IMR-90 (cell line): ENCODE data around the gene PI4K2B. TPM values are rescaled to one million over a fixed set of nuclear protein-coding genes. Genes with fewer than 3 reads are reported as not detected.
"Not testable (repeated sequence)": the region's sequence is repeated elsewhere in the genome, so short reads cannot be mapped to it uniquely, and the experiment has no call there.

ENCODE experiments used
- ATAC-seq: fragments of 200-7000 bp; cut with Tn5 transposase; 2 replicates; pipeline ENCODE4 v1.9.1; 2020; ENCODE audit warnings: low read depth, mild to moderate bottlenecking, moderate library complexity
- BruUV-seq: library from RNA; stranded (reverse); fragments of 400-500 nt; replicated peaks from 2 replicates; lab custom pipeline; 2021; lab: Mats Ljungman, UMichigan
- CTCF ChIA-PET: fragments of 300-600 bp; formaldehyde crosslinking; extraction: SDS; loops from one replicate; lab custom pipeline; 2021; ENCODE audit warnings: antibody characterized with exemption; lab: Yijun Ruan, JAX
- POLR2A ChIA-PET: fragments of 300-600 bp; sonication (Branson Sonifier 250); formaldehyde crosslinking; loops from one replicate; lab custom pipeline; 2022; ENCODE audit warnings: antibody characterized with exemption; ENCODE audit not compliant: unreplicated experiment; lab: Charles Lee
- DNase-seq: peaks from one replicate; pipeline ENCODE4 v3.0.0; 2013
- H2AFZ ChIP-seq: replicated peaks from 2 replicates; pipeline ENCODE3; 2013; ENCODE audit warnings: low read length, mild to moderate bottlenecking; ENCODE audit not compliant: poor library complexity
- H2AK5ac ChIP-seq: 2 replicates; pipeline ENCODE4 v1.6.1; 2013; ENCODE audit warnings: low read depth, low read length, inconsistent platforms
- H2AK9ac ChIP-seq: replicated peaks from 2 replicates; pipeline ENCODE3; 2013; ENCODE audit warnings: mild to moderate bottlenecking, low read depth, low read length, moderate library complexity; ENCODE audit not compliant: poor library complexity
- H2BK120ac ChIP-seq: 2 replicates; pipeline ENCODE4 v1.6.1; 2013; ENCODE audit warnings: low read depth, low read length, inconsistent platforms
- H2BK15ac ChIP-seq: 3 replicates; pipeline ENCODE4 v1.6.1; 2013; ENCODE audit warnings: low read depth, low read length, inconsistent platforms
- H2BK20ac ChIP-seq: 2 replicates; pipeline ENCODE4 v1.6.1; 2013; ENCODE audit warnings: low read depth, mild to moderate bottlenecking, inconsistent platforms, low read length, moderate library complexity
- H2BK5ac ChIP-seq: 2 replicates; pipeline ENCODE4 v1.6.1; 2013; ENCODE audit warnings: mild to moderate bottlenecking, low read depth, low read length, inconsistent platforms; ENCODE audit not compliant: poor library complexity, severe bottlenecking
- H3K14ac ChIP-seq: replicated peaks from 2 replicates; pipeline ENCODE4 v1.6.1; 2013; ENCODE audit warnings: low read depth, low read length, inconsistent platforms
- H3K18ac ChIP-seq: 2 replicates; pipeline ENCODE4 v1.6.1; 2013; ENCODE audit warnings: low read depth, low read length, control low read depth
- H3K23ac ChIP-seq: 2 replicates; pipeline ENCODE4 v1.6.1; 2013; ENCODE audit warnings: low read depth, low read length, inconsistent platforms
- H3K27ac ChIP-seq: 2 replicates; pipeline ENCODE4 v1.5.1; 2013; ENCODE audit warnings: mild to moderate bottlenecking, control low read depth, low read length; ENCODE audit not compliant: insufficient read depth
- H3K27me3 ChIP-seq: 2 replicates; pipeline ENCODE4 v1.6.1; 2013; ENCODE audit warnings: low read length; ENCODE audit not compliant: control insufficient read depth, insufficient read depth
- H3K36me3 ChIP-seq: 2 replicates; pipeline ENCODE4 v1.6.1; 2013; ENCODE audit warnings: low read length, mixed read lengths; ENCODE audit not compliant: control insufficient read depth, insufficient read depth
- H3K4ac ChIP-seq: 2 replicates; pipeline ENCODE4 v1.6.1; 2013; ENCODE audit warnings: low read depth, low read length, inconsistent platforms
- H3K4me1 ChIP-seq: 2 replicates; pipeline ENCODE4 v1.6.1; 2013; ENCODE audit warnings: low read length, mixed read lengths; ENCODE audit not compliant: control insufficient read depth, insufficient read depth
- H3K4me2 ChIP-seq: 2 replicates; pipeline ENCODE4 v1.6.1; 2013; ENCODE audit warnings: low read depth, mild to moderate bottlenecking, control low read depth, low read length, moderate library complexity
- H3K4me3 ChIP-seq: 2 replicates; pipeline ENCODE4 v1.5.1; 2013; ENCODE audit warnings: low read depth, mild to moderate bottlenecking, control low read depth, low read length, moderate library complexity; ENCODE audit not compliant: insufficient read depth
- H3K56ac ChIP-seq: 2 replicates; pipeline ENCODE4 v1.6.1; 2013; ENCODE audit warnings: low read length, inconsistent platforms; ENCODE audit not compliant: insufficient read depth; ENCODE audit errors: extremely low read depth
- H3K79me1 ChIP-seq, 2 experiments: 2 replicates each; pipeline ENCODE4 v1.6.1; 2013; ENCODE audit warnings: low read length in 2 of 2, inconsistent platforms in 1 of 2, low read depth in 1 of 2
- H3K9ac ChIP-seq: 2 replicates; pipeline ENCODE4 v1.6.1; 2013; ENCODE audit warnings: low read depth, low read length, control low read depth
- H3K9me1 ChIP-seq: 2 replicates; pipeline ENCODE4 v1.6.1; 2013; ENCODE audit warnings: low read length, inconsistent platforms; ENCODE audit not compliant: insufficient read depth
- H3K9me3 ChIP-seq: 2 replicates; pipeline ENCODE4 v1.6.1; 2013; ENCODE audit warnings: low read length; ENCODE audit not compliant: control insufficient read depth, insufficient read depth
- H4K20me1 ChIP-seq: 2 replicates; pipeline ENCODE4 v1.6.1; 2013; ENCODE audit warnings: low read length, inconsistent platforms; ENCODE audit not compliant: insufficient read depth
- H4K5ac ChIP-seq: 2 replicates; pipeline ENCODE4 v1.6.1; 2013; ENCODE audit warnings: mild to moderate bottlenecking, low read depth, low read length, control low read depth
- H4K8ac ChIP-seq, 2 experiments: 2 replicates each; pipeline ENCODE4 v1.6.1; 2013; ENCODE audit warnings: low read depth in 2 of 2, low read length in 2 of 2, control low read depth in 1 of 2, inconsistent platforms in 1 of 2
- H4K91ac ChIP-seq: 2 replicates; pipeline ENCODE4 v1.6.1; 2013; ENCODE audit warnings: low read depth, low read length, inconsistent platforms; ENCODE audit not compliant: insufficient read depth
- WGBS, 2 experiments: methylation state at CpG; one replicate each; pipeline versions ENCODE4 v1.1.5 to v1.1.7; 2013; ENCODE audit warnings: missing lambda C conversion rate in 2 of 2; ENCODE audit not compliant: insufficient read length in 1 of 2; ENCODE audit errors: extremely low coverage in 2 of 2; 5-methylcytosine and 5-hydroxymethylcytosine counted together
- dilution Hi-C: fragments of 300-500 bp; cut with HindIII; formaldehyde crosslinking; loops from one replicate; pipeline ENCODE4 v1.14.3; 2018; ENCODE audit warnings: low sequenced_read_pairs; ENCODE audit not compliant: unreplicated experiment
- in situ Hi-C: fragments of 300-500 bp; cut with MboI; formaldehyde crosslinking; loops from 3 replicates; pipeline ENCODE4 v1.14.3; 2019; ENCODE audit warnings: low sequenced_read_pairs, inconsistent platforms, mixed read lengths
- intact Hi-C: fragments of 100-400 bp; cut with micrococcal nuclease; formaldehyde crosslinking; loops from 2 replicates; pipeline ENCODE4 v1.10.0; 2022
- polyA plus RNA-seq, 3 experiments: library from polyadenylated mRNA; depleted of rRNA; stranded (reverse); fragments of >200 nt; gene quantifications; 2 replicates each; pipeline ENCODE4 v1.2.3, GENCODE V29; 2012; ENCODE audit warnings: low replicate concordance in 1 of 3
- total RNA-seq: library from RNA; depleted of rRNA; stranded (reverse); fragments of >200 nt; gene quantifications from 2 replicates; pipeline ENCODE4 v1.2.3, GENCODE V29; 2012

Gene PI4K2B
- total and polyA plus RNA-seq, 2 of the 4 experiments (the other 2 are of a cell fraction) = 6.5 to 7.6 TPM

DNA sequence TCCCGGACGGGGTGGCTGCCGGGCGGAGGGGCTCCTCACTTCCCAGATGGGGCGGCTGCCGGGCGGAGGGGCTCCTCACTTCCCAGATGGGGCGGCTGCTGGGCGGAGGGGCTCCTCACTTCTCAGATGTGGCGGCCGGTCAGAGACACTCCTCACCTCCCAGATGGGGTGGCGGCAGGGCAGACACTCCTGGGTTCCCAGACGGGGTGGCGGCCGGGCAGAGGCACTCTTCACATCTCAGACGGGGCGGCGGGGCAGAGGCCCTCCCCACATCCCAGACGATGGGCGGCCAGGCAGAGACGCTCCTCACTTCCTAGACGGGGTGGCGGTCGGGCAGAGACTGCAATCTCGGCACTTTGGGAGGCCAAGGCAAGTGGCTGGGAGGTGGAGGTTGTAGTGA, 15.7 kb downstream of the PI4K2B start:
- H3K27ac ChIP-seq, BruUV-seq, H3K23ac ChIP-seq, H3K9ac ChIP-seq, ATAC-seq, H2AK9ac ChIP-seq, intact Hi-C loops, H3K4me3 ChIP-seq, H4K8ac ChIP-seq, H3K56ac ChIP-seq, H3K14ac ChIP-seq, H2BK5ac ChIP-seq, H3K27me3 ChIP-seq, CTCF ChIA-PET, H2BK120ac ChIP-seq, in situ Hi-C loops, H3K4me1 ChIP-seq, H2BK20ac ChIP-seq, H3K9me3 ChIP-seq, H3K4me2 ChIP-seq, H4K5ac ChIP-seq, H3K36me3 ChIP-seq, H3K18ac ChIP-seq, H4K20me1 ChIP-seq, H2AK5ac ChIP-seq, H2AFZ ChIP-seq, H4K91ac ChIP-seq, H3K9me1 ChIP-seq, dilution Hi-C loops, H2BK15ac ChIP-seq, H3K4ac ChIP-seq, POLR2A ChIA-PET, DNase-seq: not testable (repeated sequence)
- peaks cover 9 to 27% of the 10 kb centered on the region in 2 experiments for H3K79me1 ChIP-seq
- WGBS, 2 experiments = no CpG with 5 or more reads among the region's 25 CpGs
